NCI-H748 treated with DMSO at 0.1 percent for 48 hours (cell line): Measurements from ENCODE around the gene SEMA3F.

ENCODE experiments used
- DNase-seq: peaks from one replicate; lab custom pipeline; 2025; lab: John Stamatoyannopoulos, UW

Gene SEMA3F

GRCh38 chr3:50170689-50171088 is 15.6 kb downstream of the SEMA3F start:
- no peak for DNase-seq

GRCh38 chr3:50171540-50172301 is 16.6 kb downstream of the SEMA3F start:
- no peak for DNase-seq

GRCh38 chr3:50172626-50173220 is 17.6 kb downstream of the SEMA3F start:
- DNase-seq, result no peak

- DNase-seq, result no peak
These were observed 18.8 kb downstream of the SEMA3F start for GRCh38 chr3:50173685-50174516.

GRCh38 chr3:50174517-50174895 is 19.4 kb downstream of the SEMA3F start:
- no peak for DNase-seq

GRCh38 chr3:50174947-50175524 is 19.9 kb downstream of the SEMA3F start:
- no peak for DNase-seq

GRCh38 chr3:50177346-50177745 is 22.2 kb downstream of the SEMA3F start:
- DNase-seq, result no peak

- no peak for DNase-seq
These were observed 24.6 kb downstream of the SEMA3F start for GRCh38 chr3:50179710-50180109.

- no peak for DNase-seq
These were observed 26.9 kb downstream of the SEMA3F start for GRCh38 chr3:50181985-50182384.

- no peak for DNase-seq
These were observed 27.5 kb downstream of the SEMA3F start for GRCh38 chr3:50182533-50183099.

GRCh38 chr3:50183755-50184154 is 28.6 kb downstream of the SEMA3F start:
- no peak for DNase-seq

- no peak for DNase-seq
These were observed 29.3 kb downstream of the SEMA3F start for GRCh38 chr3:50184242-50184978.

- no peak for DNase-seq
These were observed 30.1 kb downstream of the SEMA3F start for GRCh38 chr3:50185230-50185629.

- DNase-seq, result no peak
These were observed 31.0 kb downstream of the SEMA3F start for GRCh38 chr3:50186096-50186495.

GRCh38 chr3:50187750-50188149 is 32.6 kb downstream of the SEMA3F start:
- DNase-seq, result no peak

- peak; percentile 6 for DNase-seq
These were observed 34.1 kb downstream of the SEMA3F start for GRCh38 chr3:50189274-50189673.

- DNase-seq, result no peak
These were observed 34.9 kb downstream of the SEMA3F start for GRCh38 chr3:50189989-50190388.

- no peak for DNase-seq
These were observed 36.0 kb downstream of the SEMA3F start, which contains the start of gene GNAT1 for GRCh38 chr3:50190936-50191660. Gene GNAT1 (plus strand): TSS chr3:50191610. CDS start chr3:50191726, 116 bp downstream.

GRCh38 chr3:50192124-50192523 is 37.0 kb downstream of the SEMA3F start:
- DNase-seq, result no peak

GRCh38 chr3:50192689-50193141 is 37.6 kb downstream of the SEMA3F start:
- DNase-seq, result peak; percentile 27

- DNase-seq, result no peak
These were observed 38.2 kb downstream of the SEMA3F start for GRCh38 chr3:50193286-50193685.
